Measurements from ENCODE around the gene PBX1.

PBX1 gene

GRCh38 chr1:164622068-164622845, 63.3 kb downstream of the PBX1 start:
- no peak for DNase-seq

- no peak for DNase-seq
Observed at GRCh38 chr1:164623805-164624204, 64.8 kb downstream of the PBX1 start.

- DNase-seq = no peak
Observed at GRCh38 chr1:164624400-164624799, 65.4 kb downstream of the PBX1 start.

DNA sequence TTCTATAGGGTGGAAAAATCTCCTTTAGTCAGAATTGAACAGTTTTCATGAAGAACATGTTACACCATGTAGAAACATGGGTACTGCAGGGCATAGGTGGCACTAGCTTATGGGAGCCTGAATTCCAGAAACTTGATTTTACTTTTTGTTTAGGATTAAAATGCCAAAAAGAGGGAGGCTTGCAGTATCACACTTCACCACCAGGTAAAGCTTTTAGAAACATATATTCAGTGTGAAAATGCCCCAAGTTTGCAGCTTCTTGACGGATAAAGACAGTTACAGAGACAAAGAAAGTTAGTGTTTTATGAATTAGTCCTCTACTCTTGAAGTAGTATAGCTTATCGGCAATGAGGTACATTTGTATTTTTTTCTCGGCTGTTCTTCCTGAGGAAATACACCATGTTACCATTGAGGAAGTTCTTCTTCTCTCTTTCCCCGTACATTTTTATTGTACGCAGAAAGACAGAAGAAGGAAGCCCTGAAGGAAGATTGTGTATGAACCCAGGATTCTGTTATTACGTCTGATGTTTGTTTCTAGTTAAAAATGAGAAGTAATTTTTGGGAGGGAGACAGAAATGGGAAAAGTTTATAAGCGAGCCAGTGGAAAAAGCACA, 66.1 kb downstream of the PBX1 start:
- DNase-seq = no peak

- no peak for DNase-seq
Observed at GRCh38 chr1:164628772-164629171, 69.8 kb downstream of the PBX1 start.

- DNase-seq = no peak
Observed at GRCh38 chr1:164629971-164630370, 71.0 kb downstream of the PBX1 start.

DNA sequence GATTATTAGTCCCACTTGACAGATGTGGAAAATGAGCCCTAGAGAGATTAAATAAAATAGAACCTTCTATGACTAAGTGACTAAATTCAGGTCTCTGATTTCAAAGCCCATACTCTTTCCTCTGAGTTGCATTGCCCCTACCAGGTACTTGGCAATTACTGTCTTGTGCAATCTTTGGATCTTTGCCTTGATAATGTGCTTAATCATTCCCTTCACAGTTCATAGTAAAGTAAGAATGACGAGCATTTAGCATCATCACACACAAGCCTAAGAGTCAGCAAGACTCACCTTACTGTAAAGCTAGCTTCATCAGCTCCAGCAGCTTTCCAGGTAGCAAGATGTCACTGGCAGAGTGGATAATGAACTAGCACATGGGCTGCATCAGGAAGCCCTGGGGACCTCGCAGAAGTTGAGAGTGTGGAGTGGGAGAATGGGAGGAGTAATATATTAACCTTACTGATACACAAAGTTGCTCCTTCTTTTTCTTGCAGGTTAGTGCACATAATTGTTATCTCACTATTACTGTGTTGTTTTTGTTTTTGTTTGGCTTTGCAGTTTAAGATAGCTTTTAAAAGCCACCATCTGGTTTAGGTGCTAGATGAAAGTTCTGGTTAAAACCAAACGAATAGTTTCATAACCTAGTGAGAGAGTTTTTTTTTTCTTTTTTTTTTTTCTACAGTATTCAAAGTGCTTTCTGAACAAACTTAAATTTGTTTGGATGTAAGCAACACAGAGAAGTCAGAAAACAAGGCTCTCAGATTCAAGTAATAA, 71.8 kb downstream of the PBX1 start:
- DNase-seq = no peak

- DNase-seq = no peak
Observed at GRCh38 chr1:164631751-164632150, 72.8 kb downstream of the PBX1 start.

- DNase-seq = no peak
Observed at GRCh38 chr1:164633997-164634396, 75.0 kb downstream of the PBX1 start.

DNA sequence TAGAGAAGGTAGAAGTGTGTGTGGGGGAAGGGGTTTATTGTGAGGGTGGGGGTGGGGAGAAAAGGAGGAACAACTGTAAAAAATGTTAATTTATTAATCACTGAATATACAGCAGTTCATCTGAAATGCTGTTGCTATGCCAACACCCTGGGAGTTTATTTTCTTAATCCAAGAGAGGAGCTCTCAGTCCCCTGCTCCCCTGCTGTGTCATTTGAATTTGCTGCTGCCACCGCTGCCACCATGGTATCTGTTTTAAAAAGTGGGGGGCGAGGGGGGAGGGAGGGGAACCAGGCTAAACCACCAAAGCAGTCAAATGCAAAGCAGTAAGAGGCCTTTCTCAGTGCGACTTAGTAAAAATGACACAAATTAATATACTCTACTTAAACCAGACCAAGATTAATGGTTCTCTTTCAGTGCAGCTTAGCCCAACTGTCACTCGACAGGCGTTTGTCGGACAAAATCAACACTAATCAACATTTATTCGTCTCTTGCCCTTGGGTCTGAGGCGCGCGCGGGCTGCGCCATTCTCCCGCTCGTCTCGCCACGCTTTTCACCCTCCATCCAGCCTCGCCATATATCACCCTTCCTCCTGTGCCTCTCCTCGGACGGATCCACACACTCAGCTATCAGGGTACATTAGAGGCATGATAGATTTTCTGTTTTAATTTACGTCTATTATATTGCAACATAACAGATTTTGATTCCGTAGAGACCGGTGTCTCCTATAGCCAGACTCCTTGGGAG, 76.2 kb downstream of the PBX1 start:
- no peak for DNase-seq

DNA sequence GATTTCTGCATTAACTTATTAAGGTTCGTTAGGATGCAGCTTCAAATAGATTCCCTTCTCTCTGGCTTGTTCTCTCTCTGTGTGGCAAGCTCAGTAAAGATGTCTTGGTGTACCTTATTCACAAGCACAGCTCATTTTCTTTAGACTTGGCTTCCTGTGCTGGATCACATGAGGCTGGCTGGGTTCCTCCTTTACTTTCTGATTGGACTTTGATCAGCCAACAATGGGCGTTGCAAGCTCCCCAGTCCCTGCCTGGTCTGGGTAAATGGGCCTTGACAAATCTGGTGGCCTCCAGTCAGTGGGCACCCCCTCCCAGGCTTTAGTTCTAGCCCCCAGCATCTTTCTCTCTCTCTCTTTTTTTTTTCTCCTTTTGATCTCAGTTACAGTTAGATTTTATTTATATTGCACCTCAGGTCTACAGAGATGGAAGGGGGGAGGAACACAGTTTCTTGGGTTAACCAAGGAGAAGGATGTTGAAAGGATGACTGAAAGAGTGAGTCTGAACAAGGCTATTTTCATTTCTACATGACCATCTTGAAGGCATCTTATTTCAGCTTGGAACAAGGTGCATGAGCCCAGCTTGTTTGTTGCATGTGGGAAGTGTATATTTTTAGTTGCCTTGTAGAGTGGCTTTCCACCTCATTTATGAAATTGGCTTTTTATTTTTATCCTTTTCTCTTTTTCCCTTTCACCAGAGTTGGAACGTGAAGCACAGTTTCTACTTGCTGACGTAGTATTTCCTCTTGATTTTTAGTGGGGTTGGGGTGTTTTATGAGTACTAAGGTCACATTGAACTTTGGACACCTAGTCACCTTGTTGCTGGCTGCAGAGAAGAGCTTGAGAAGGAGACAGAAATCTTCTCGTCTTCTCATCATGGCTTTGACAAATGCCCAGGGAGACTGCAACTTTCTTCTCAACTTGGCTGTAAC, 77.1 kb downstream of the PBX1 start:
- DNase-seq = no peak

GRCh38 chr1:164636757-164637156, 77.8 kb downstream of the PBX1 start:
- no peak for DNase-seq

- no peak for DNase-seq
Observed at GRCh38 chr1:164637461-164638375, 78.7 kb downstream of the PBX1 start.

DNA sequence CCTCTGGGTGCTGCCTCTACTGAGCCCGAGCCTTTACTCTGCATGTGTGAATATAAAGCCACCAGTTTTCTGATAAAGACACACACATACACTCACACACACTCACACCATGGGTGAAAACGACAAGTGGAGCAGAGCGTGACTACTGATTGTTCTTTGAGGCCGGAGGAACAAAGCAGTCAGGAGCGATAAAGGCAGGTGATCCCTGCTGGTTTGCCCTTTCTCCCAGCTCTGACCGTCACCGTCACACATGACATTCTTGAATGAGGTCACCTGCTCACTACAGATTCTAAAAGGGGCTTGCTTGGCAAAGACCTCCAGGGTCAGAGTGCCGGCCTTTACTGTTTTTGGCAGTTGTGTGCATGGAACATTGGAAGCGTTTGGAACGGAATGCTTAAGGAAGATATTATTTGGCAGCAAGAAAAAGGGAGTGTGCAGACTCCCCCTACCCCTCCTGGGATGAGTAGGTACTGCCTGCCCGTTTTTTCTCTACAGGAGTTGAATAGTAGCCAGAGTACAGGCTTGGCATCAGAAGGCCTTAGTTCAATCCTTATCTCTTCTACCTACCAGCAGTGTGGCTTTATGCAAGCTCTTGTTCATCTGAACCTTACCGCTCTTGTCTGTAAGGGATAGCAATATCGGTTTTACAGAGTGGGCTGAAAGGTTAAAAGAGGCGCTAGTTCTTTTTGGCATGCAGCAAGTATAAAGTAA, 79.7 kb downstream of the PBX1 start:
- no peak for DNase-seq

DNA sequence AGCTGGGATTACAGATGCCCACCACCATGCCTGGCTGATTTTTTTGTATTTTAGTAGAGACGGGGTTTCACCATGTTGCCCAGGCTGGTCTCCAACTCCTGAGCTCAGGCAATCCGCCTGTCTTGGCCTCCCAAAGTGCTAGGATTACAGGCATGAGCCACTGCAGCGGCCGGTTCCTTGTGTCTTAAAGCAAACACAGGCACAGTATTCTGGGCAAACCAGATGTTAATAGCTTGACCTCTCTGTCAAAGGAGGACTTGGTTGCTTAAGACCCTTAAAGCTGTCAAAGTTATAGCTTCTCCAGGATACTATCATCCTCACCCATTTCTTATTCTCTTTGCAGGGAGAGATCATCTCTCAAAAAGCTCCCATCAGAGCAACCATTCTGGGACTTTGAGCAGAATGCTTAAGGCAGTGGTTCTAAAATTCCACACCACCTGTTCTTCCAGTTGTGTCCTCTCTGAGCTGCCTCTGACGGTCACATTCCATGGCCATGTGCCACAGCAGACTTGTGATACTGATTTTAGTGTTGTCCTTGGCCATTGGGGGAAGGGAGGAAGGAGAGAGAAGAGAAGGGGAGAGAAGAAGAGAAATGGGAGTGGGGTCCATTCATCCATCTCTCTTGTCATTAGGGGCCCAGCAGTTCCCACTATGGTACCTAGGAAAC, 81.8 kb downstream of the PBX1 start:
- DNase-seq = no peak

DNA sequence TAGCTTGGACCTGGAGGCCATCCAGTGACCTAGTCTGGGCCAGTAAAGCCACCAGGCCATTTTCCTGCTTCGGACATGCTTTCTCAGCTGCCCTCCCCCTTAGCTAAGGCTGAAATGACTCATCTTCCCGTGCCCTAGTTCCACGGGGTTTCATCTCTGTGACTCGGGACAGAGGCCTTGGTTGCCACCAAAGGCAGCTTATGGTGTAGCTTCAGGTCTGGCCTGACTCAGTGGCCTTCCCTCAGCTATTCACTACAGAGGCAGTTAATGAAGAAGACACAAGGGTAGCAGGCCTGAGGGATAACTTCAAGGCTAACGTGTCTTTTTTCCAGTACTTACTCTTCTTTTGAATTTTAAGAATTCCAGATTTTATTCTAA, 82.4 kb downstream of the PBX1 start:
- DNase-seq = no peak

DNA sequence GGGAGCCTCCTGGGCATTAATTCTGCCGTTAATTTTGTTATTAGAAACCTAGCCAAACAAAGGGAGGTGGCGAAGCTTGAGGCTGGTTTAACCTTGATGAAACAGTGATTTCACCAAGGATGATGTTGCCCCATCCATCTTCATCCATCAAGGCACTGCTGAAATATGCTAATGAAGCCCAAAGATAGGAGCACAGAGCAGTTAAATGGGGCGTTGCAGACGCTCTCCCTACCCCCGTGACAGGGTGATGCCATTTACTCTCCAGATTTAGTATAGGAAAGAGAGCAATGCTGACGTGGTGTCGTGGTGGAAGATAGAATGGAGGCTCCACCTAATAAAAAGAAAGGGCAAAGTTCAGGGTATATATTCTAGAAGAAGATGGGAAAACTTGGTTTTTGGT, 84.0 kb downstream of the PBX1 start:
- DNase-seq = no peak

GRCh38 chr1:164644268-164644667, 85.3 kb downstream of the PBX1 start:
- DNase-seq = no peak

GRCh38 chr1:164644774-164645644, 86.0 kb downstream of the PBX1 start:
- no peak for DNase-seq

Data from NCI-H1048 (cell line).